Chondrocyte (in vitro differentiated cells): ENCODE data around the gene AGPAT1. TPM values are rescaled to one million over a fixed set of nuclear protein-coding genes. Genes with fewer than 3 reads are reported as not detected.

Experiments
- DNase-seq: peaks from one replicate; pipeline ENCODE4 v3.0.0; 2021; ENCODE audit warnings: mixed read lengths, low spot score
- H3K27ac Mint-ChIP-seq: one replicate; pipeline ENCODE4 v1.8.0; 2021; ENCODE audit warnings: mild to moderate bottlenecking, moderate library complexity, mixed read lengths; ENCODE audit not compliant: unreplicated experiment
- H3K27me3 Mint-ChIP-seq: 2 replicates; pipeline ENCODE4 v1.8.0; 2021; ENCODE audit warnings: low read depth, mixed read lengths
- H3K36me3 Mint-ChIP-seq: 2 replicates; pipeline ENCODE4 v1.8.0; 2021; ENCODE audit warnings: low read depth, mixed read lengths
- H3K4me1 Mint-ChIP-seq: 2 replicates; pipeline ENCODE4 v1.8.0; 2021; ENCODE audit warnings: low read depth, mild to moderate bottlenecking, mixed read lengths
- H3K4me3 Mint-ChIP-seq: one replicate; pipeline ENCODE4 v1.8.0; 2021; ENCODE audit warnings: mild to moderate bottlenecking, moderate library complexity, mixed read lengths; ENCODE audit not compliant: unreplicated experiment
- H3K9me3 Mint-ChIP-seq: 2 replicates; pipeline ENCODE4 v1.8.0; 2021; ENCODE audit warnings: low read depth, mixed read lengths
- CTCF ChIP-seq: fragments of 200-600 bp; sonication (generic); IDR thresholded peaks from 2 replicates; pipeline ENCODE4 v1.5.0; 2021; ENCODE audit warnings: antibody characterized with exemption, mild to moderate bottlenecking, moderate library complexity
- total RNA-seq: library from RNA; stranded (reverse); gene quantifications from 3 replicates; pipeline ENCODE4 v1.2.1, GENCODE V29; 2021

Gene AGPAT1
- total RNA-seq, 1 donor from 2014 or later, result 67.0 TPM

GRCh38 chr6:32140420-32141046 lies 35.4 kb downstream of the AGPAT1 start:
- Mint-ChIP-seq H3K27ac (no peak overlapping the region), H3K27me3 (no peaks in the 10 kb centered on the region), H3K36me3 (no peaks in the 10 kb centered on the region), H3K9me3 (no peaks in the 10 kb centered on the region), H3K4me1 (no peaks in the 10 kb centered on the region), H3K4me3 (no peak overlapping the region)
- TF ChIP-seq CTCF, result no peak
- no peak for DNase-seq

DNA sequence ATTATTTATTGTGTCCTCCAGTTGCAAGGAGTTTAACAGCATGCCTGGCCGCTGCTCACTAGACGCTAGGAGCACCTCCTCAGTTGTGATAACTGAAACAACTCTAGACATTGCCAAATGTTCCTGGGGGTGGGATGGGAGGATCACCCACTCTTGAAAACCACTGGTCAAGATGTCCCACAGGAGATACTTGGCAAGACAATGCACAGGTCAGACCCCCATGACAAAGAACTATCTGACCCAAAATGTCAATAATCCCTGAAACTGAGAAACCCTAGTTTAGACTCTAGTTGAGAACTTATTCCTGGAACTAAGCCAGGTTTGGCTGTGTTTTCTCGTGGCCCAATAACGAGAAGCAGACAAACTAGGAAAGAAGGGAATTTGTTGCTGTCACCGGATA lies 36.3 kb downstream of the AGPAT1 start:
- Mint-ChIP-seq H3K4me3 (no peak overlapping the region), H3K36me3 (no peaks in the 10 kb centered on the region), H3K27me3 (no peaks in the 10 kb centered on the region), H3K27ac (no peak overlapping the region), H3K4me1 (no peaks in the 10 kb centered on the region), H3K9me3 (no peaks in the 10 kb centered on the region)
- DNase-seq, result no peak
- TF ChIP-seq CTCF, result no peak

GRCh38 chr6:32137454-32137853 lies 38.4 kb downstream of the AGPAT1 start:
- H3K4me3 Mint-ChIP-seq, result no peak overlapping the region
- H3K9me3 Mint-ChIP-seq, result no peaks in the 10 kb centered on the region
- H3K27me3 Mint-ChIP-seq, result no peaks in the 10 kb centered on the region
- peaks cover 11% of the 10 kb centered on the region for H3K4me1 Mint-ChIP-seq
- no peak overlapping the region for H3K27ac Mint-ChIP-seq
- no peak for TF ChIP-seq CTCF
- no peak for DNase-seq
- H3K36me3 Mint-ChIP-seq, result no peaks in the 10 kb centered on the region

- no peak for DNase-seq
- Mint-ChIP-seq H3K27ac (peak overlapping the region; percentile 14), H3K9me3 (no peaks in the 10 kb centered on the region), H3K4me1 (peaks cover 24% of the 10 kb centered on the region), H3K36me3 (no peaks in the 10 kb centered on the region), H3K4me3 (no peak overlapping the region), H3K27me3 (no peaks in the 10 kb centered on the region)
- TF ChIP-seq CTCF, result no peak
These were observed 42.1 kb downstream of the AGPAT1 start for GRCh38 chr6:32133786-32134185.

DNA sequence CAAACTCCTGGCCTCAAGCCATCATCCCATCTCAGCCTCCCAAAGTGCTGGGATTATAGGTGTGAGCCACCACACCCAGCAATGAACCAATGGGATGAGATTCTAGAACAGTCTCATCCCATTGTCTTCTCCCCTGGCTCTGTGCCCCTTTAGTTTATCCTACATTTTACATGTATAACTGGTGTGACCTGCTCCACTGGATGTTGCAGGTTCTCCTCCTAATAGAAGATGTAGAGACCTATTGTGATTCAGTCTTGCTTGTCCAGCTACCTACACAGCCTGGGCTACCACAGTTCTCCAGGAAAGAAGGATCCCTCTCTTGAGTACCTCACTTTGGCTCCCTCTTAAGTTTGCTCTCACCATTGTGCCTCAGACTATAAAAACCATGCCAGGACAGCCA lies 43.8 kb downstream of the AGPAT1 start:
- Mint-ChIP-seq H3K27ac (no peak overlapping the region), H3K9me3 (no peaks in the 10 kb centered on the region), H3K27me3 (no peaks in the 10 kb centered on the region), H3K4me1 (peaks cover 35% of the 10 kb centered on the region), H3K36me3 (no peaks in the 10 kb centered on the region), H3K4me3 (no peak overlapping the region)
- TF ChIP-seq CTCF, result no peak
- no peak for DNase-seq
